ENCODE data around the gene ZNF620. TPM values are rescaled to one million over a fixed set of nuclear protein-coding genes. Genes with fewer than 3 reads are reported as not detected.

The ZNF620 gene
- polyA plus RNA-seq, 3 donors: 9.2 to 11.9 (median 10.6) TPM

Other genes starting within 250 kb of the ZNF620 start
- 100 to 1,000 TPM; 104 to 116 (median 114) TPM for gene EIF1B, start 196.3 kb upstream of the ZNF620 start, polyA plus RNA-seq (ENCODE audit: insufficient read length in 3 of 3)
- 1 to 10 TPM; 1.8 to 2.0 (median 1.9) TPM for gene ENTPD3, start 118.9 kb upstream of the ZNF620 start, polyA plus RNA-seq (ENCODE audit: insufficient read length in 3 of 3)
- gene RPL14, start 48.7 kb upstream of the ZNF620 start, polyA plus RNA-seq (ENCODE audit: insufficient read length in 3 of 3): 1,000 to 10,000 TPM; 1,408 to 1,850 (median 1,560) TPM
- 1 to 10 TPM; 5.9 to 8.5 (median 7.6) TPM for gene ZNF619, start 28.9 kb upstream of the ZNF620 start, polyA plus RNA-seq (ENCODE audit: insufficient read length in 3 of 3)
- gene ZNF621, start 18.9 kb downstream of the ZNF620 start, polyA plus RNA-seq (ENCODE audit: insufficient read length in 3 of 3): 10 to 100 TPM; 21.1 to 35.5 (median 31.0) TPM

Measured in renal pelvis (tissue), 3 donors.